H1 (cell line): Measurements from ENCODE around the gene SMYD5. TPM values are rescaled to one million over a fixed set of nuclear protein-coding genes. Genes with fewer than 3 reads are reported as not detected.

Source experiments
- CTCF ChIA-PET: fragments of 300-600 bp; sonication (Branson Sonifier 250); formaldehyde crosslinking; loops from one replicate; lab custom pipeline; 2021; ENCODE audit not compliant: partially characterized antibody; lab: Charles Lee
- POLR2A ChIA-PET: fragments of 300-600 bp; sonication (Branson Sonifier 250); formaldehyde crosslinking; loops from one replicate; lab custom pipeline; 2021; ENCODE audit warnings: inconsistent platforms; ENCODE audit not compliant: partially characterized antibody; lab: Charles Lee
- DNase-seq, 2 experiments: peaks; one replicate each; pipeline versions ENCODE4 v3.0.0 to v3.0.0-alpha.2; 2010 to 2022; ENCODE audit warnings: low spot score in 2 of 2, low read depth in 1 of 2, mixed read lengths in 1 of 2
- FAIRE-seq: peaks from 2 replicates; lab custom pipeline; 2011; peaks lifted over from hg19 to GRCh38; lab: Jason Lieb, UNC
- H2AFZ ChIP-seq: 2 replicates; pipeline ENCODE4 v1.8.1; 2012; ENCODE audit warnings: low read length, inconsistent platforms
- H2AK5ac ChIP-seq: 2 replicates; pipeline ENCODE4 v1.6.1; 2013; ENCODE audit warnings: low read depth, low read length
- H2BK120ac ChIP-seq: replicated peaks from 2 replicates; pipeline ENCODE3; 2013; ENCODE audit warnings: low read depth, low read length, inconsistent platforms
- H2BK12ac ChIP-seq: 2 replicates; pipeline ENCODE4 v1.6.1; 2013; ENCODE audit warnings: low read depth, low read length
- H2BK15ac ChIP-seq: 2 replicates; pipeline ENCODE4 v1.6.1; 2013; ENCODE audit warnings: low read length
- H2BK20ac ChIP-seq: 2 replicates; pipeline ENCODE4 v1.6.1; 2013; ENCODE audit warnings: low read length
- H2BK5ac ChIP-seq: 2 replicates; pipeline ENCODE4 v1.6.1; 2013; ENCODE audit warnings: low read depth, low read length
- H3K14ac ChIP-seq: 2 replicates; pipeline ENCODE4 v1.6.1; 2013; ENCODE audit warnings: inconsistent platforms; ENCODE audit not compliant: insufficient read length
- H3K18ac ChIP-seq: 2 replicates; pipeline ENCODE4 v1.6.1; 2013; ENCODE audit warnings: low read length; ENCODE audit errors: extremely low read depth
- H3K23ac ChIP-seq: 2 replicates; pipeline ENCODE4 v1.6.1; 2013; ENCODE audit warnings: inconsistent platforms; ENCODE audit not compliant: insufficient read length
- H3K23me2 ChIP-seq: 2 replicates; pipeline ENCODE4 v1.6.1; 2013; ENCODE audit warnings: low read depth, low read length
- H3K27ac ChIP-seq: 2 replicates; pipeline ENCODE4 v1.6.1; 2011; ENCODE audit warnings: low read depth, low read length, inconsistent platforms
- H3K27me3 ChIP-seq, 4 experiments: replicated peaks in 1 of 4; 1 replicate in 1 of 4; 2 replicates in 3 of 4; pipeline versions ENCODE4 v1.6.1 to v1.8.1; 2011 to 2013; ENCODE audit warnings: low read length in 3 of 4, mild to moderate bottlenecking in 3 of 4, inconsistent platforms in 2 of 4, mixed read lengths in 2 of 4, moderate library complexity in 1 of 4; ENCODE audit not compliant: control insufficient read depth in 3 of 4, insufficient read depth in 3 of 4; ENCODE audit errors: extremely low read depth in 1 of 4
- H3K36me3 ChIP-seq, 4 experiments: 2 replicates each; pipeline versions ENCODE4 v1.6.1 to v1.8.1; 2011 to 2013; ENCODE audit warnings: mild to moderate bottlenecking in 4 of 4, low read length in 3 of 4, moderate library complexity in 2 of 4, control low read depth in 1 of 4, inconsistent platforms in 1 of 4; ENCODE audit not compliant: insufficient read depth in 4 of 4, control insufficient read depth in 2 of 4
- H3K4ac ChIP-seq: replicated peaks from 2 replicates; pipeline ENCODE3; 2013; ENCODE audit warnings: low read length, low read depth, mixed read lengths, inconsistent platforms; ENCODE audit not compliant: insufficient read length
- H3K4me1 ChIP-seq, 4 experiments: replicated peaks in 1 of 4; 1 replicate in 1 of 4; 2 replicates in 3 of 4; pipeline versions ENCODE4 v1.6.1 to v1.8.1; 2011 to 2013; ENCODE audit warnings: low read length in 3 of 4, inconsistent platforms in 2 of 4, mixed read lengths in 1 of 4; ENCODE audit not compliant: insufficient read depth in 4 of 4, control insufficient read depth in 3 of 4
- H3K4me2 ChIP-seq, 2 experiments: 2 replicates each; pipeline versions ENCODE4 v1.6.1 to v1.8.1; 2011 to 2013; ENCODE audit warnings: low read depth in 2 of 2, low read length in 2 of 2, control low read depth in 1 of 2, inconsistent platforms in 1 of 2, mild to moderate bottlenecking in 1 of 2; ENCODE audit not compliant: insufficient read depth in 1 of 2
- H3K4me3 ChIP-seq, 4 experiments: fragments of 200-600, 300-600 bp in 1 of 4; sonication (generic), shearing (Covaris generic), sonication (Bioruptor Twin) in 1 of 4; 2 replicates each; pipeline versions ENCODE4 v1.5.1 to v1.8.1; 2011 to 2016; ENCODE audit warnings: low read length in 4 of 4, low read depth in 3 of 4, control low read depth in 2 of 4, inconsistent platforms in 2 of 4, mild to moderate bottlenecking in 2 of 4, mixed read lengths in 1 of 4, moderate library complexity in 1 of 4; ENCODE audit not compliant: insufficient read depth in 2 of 4; ENCODE audit errors: extremely low read depth in 1 of 4
- H3K56ac ChIP-seq: replicated peaks from 2 replicates; pipeline ENCODE3; 2013; ENCODE audit warnings: low read depth, mild to moderate bottlenecking, mixed read lengths, low read length, inconsistent platforms; ENCODE audit not compliant: insufficient read length
- H3K79me1 ChIP-seq: 2 replicates; pipeline ENCODE4 v1.6.1; 2013; ENCODE audit warnings: low read depth, low read length, control low read depth
- H3K79me2 ChIP-seq, 2 experiments: 2 replicates each; pipeline versions ENCODE4 v1.6.1 to v1.8.1; 2012 to 2013; ENCODE audit warnings: low read length in 2 of 2, mild to moderate bottlenecking in 2 of 2, inconsistent platforms in 1 of 2; ENCODE audit not compliant: insufficient read depth in 2 of 2, control insufficient read depth in 1 of 2
- H3K9ac ChIP-seq, 4 experiments: replicated peaks in 1 of 4; 1 replicate in 1 of 4; 2 replicates in 3 of 4; pipeline versions ENCODE4 v1.6.1 to v1.8.1; 2011 to 2013; ENCODE audit warnings: low read depth in 3 of 4, low read length in 3 of 4, control low read depth in 2 of 4, mild to moderate bottlenecking in 2 of 4, moderate library complexity in 2 of 4, inconsistent platforms in 1 of 4; ENCODE audit errors: extremely low read depth in 1 of 4
- H3K9me3 ChIP-seq, 2 experiments: 2 replicates each; pipeline versions ENCODE4 v1.6.1 to v1.8.1; 2012 to 2013; ENCODE audit warnings: mild to moderate bottlenecking in 2 of 2, moderate library complexity in 2 of 2, control low read depth in 1 of 2, inconsistent platforms in 1 of 2, low read depth in 1 of 2, low read length in 1 of 2, mixed read lengths in 1 of 2; ENCODE audit not compliant: insufficient read depth in 2 of 2
- H4K20me1 ChIP-seq, 2 experiments: replicated peaks in 1 of 2; 2 replicates each; pipeline versions ENCODE3 to v1.8.1; 2011 to 2013; ENCODE audit warnings: inconsistent platforms in 2 of 2, low read length in 2 of 2, mild to moderate bottlenecking in 1 of 2; ENCODE audit not compliant: insufficient read depth in 2 of 2, control insufficient read depth in 1 of 2
- H4K5ac ChIP-seq: 2 replicates; pipeline ENCODE4 v1.6.1; 2013; ENCODE audit warnings: low read length, low read depth, mixed read lengths, inconsistent platforms; ENCODE audit not compliant: insufficient read length
- H4K8ac ChIP-seq: 2 replicates; pipeline ENCODE4 v1.8.0; 2013; ENCODE audit warnings: mild to moderate bottlenecking, moderate library complexity, low read length, inconsistent platforms; ENCODE audit not compliant: insufficient read depth; ENCODE audit errors: extremely low read depth
- H4K91ac ChIP-seq: replicated peaks from 2 replicates; pipeline ENCODE3; 2013; ENCODE audit warnings: low read length, mixed read lengths, inconsistent platforms; ENCODE audit not compliant: insufficient read length
- ASH2L ChIP-seq: fragments of 200-600, 300-600 bp; sonication (generic); IDR thresholded peaks from one replicate; pipeline ENCODE4 v1.7.1; 2017; ENCODE audit warnings: low read length
- CHD2 ChIP-seq: IDR thresholded peaks from 2 replicates; pipeline ENCODE4 v1.6.1; 2012; ENCODE audit warnings: low read length, improper control_type of control experiment
- CREB1 ChIP-seq: IDR thresholded peaks from 2 replicates; pipeline ENCODE4 v1.6.1; 2012; ENCODE audit warnings: inconsistent platforms
- EGR1 ChIP-seq: IDR thresholded peaks from 2 replicates; pipeline ENCODE4 v1.6.1; 2011; ENCODE audit warnings: low read depth, low read length, borderline replicate concordance
- GTF2F1 ChIP-seq: IDR thresholded peaks from 2 replicates; pipeline ENCODE4 v1.6.1; 2012; ENCODE audit warnings: low read depth, low read length, improper control_type of control experiment, borderline replicate concordance
- NANOG ChIP-seq: IDR thresholded peaks from 2 replicates; pipeline ENCODE4 v1.6.1; 2011; ENCODE audit warnings: low read length, low read depth, mild to moderate bottlenecking, inconsistent platforms; ENCODE audit not compliant: insufficient read depth, poor library complexity, severe bottlenecking
- RBBP5 ChIP-seq: IDR thresholded peaks from 2 replicates; pipeline ENCODE4 v1.7.1; 2012; ENCODE audit warnings: low read depth, mild to moderate bottlenecking, inconsistent platforms, low read length, moderate library complexity, borderline replicate concordance
- SP2 ChIP-seq: IDR thresholded peaks from 2 replicates; pipeline ENCODE4 v1.6.1; 2012; ENCODE audit warnings: mild to moderate bottlenecking, low read length, inconsistent platforms
- TAF7 ChIP-seq: optimal IDR thresholded peaks from 2 replicates; pipeline ENCODE3; 2011; ENCODE audit warnings: low read depth, mild to moderate bottlenecking, inconsistent platforms, low read length, moderate library complexity, borderline replicate concordance
- TCF12 ChIP-seq: IDR thresholded peaks from 2 replicates; pipeline ENCODE4 v1.6.1; 2011; ENCODE audit warnings: low read depth, mild to moderate bottlenecking, low read length
- USF2 ChIP-seq: IDR thresholded peaks from 2 replicates; pipeline ENCODE4 v1.6.1; 2011; ENCODE audit warnings: low read length, improper control_type of control experiment
- WGBS, 2 experiments: shearing (Covaris generic) in 1 of 2; methylation state at CpG; one replicate each; pipeline versions ENCODE4 v1.1.6 to v1.1.7; 2013 to 2015; ENCODE audit warnings: low lambda C conversion rate in 2 of 2, mixed read lengths in 2 of 2, inconsistent platforms in 1 of 2, low coverage in 1 of 2, missing lambda C conversion rate in 1 of 2; ENCODE audit not compliant: insufficient replicate concordance in 2 of 2, insufficient coverage in 1 of 2, insufficient read length in 1 of 2; ENCODE audit errors: extremely low coverage in 1 of 2, missing lambda C conversion rate in 1 of 2; 5-methylcytosine and 5-hydroxymethylcytosine counted together
- polyA plus RNA-seq, 7 experiments: library from polyadenylated mRNA; depleted of rRNA in 3 of 7; stranded (reverse) in 5 of 7; unstranded in 2 of 7; fragments of >200 nt in 5 of 7; fragments of 200-250 nt in 2 of 7; gene quantifications; 1 replicate in 5 of 7; 2 replicates in 1 of 7; 4 replicates in 1 of 7; pipeline versions ENCODE4 v1.2.1 to v1.2.3, GENCODE V29; 2011 to 2013; ENCODE audit warnings: missing spikeins in 2 of 7, mixed read lengths in 2 of 7
- total RNA-seq: library from RNA; stranded (reverse); fragmentation: NEBNext Ultra II Directional; extraction: Animal tissue kit (Norgen Biotek cat#: 25700); gene quantifications from 2 replicates; pipeline ENCODE4 v1.2.1, GENCODE V29; 2021

Gene SMYD5
- total and polyA plus RNA-seq, 2 of the 8 experiments (the other 6 are each of a cell fraction or from before 2014, with no cell fraction given): 35.2 to 56.7 TPM

DNA sequence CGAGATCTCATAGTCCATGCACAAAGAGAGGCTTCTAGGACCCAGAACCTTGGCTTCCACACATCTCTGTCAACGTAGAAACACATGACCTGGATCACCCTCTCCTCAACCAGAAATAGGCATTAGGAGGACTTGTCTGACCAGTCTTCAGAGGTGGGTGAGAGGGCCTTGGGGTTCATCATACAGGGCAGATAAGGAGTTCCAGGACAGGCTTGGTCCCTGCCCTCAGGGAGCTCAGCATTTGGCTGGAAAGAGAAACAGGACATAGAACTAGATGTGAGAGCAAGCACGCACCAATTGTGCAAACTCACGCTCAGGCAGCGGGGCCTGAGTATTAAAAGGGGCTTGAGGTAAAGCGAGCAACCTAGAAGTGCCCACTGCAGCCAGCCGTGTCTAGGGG is 40.3 kb upstream of the SMYD5 start:
- CTCF ChIA-PET: interaction anchor here (1.0 to 6.5 kb wide), 6 partner anchors 9 to 280 kb away, joined by 3 to 92 read pairs (median 17); partner anchors contain the start of gene SMYD5
- no peaks in the 10 kb centered on the region for H3K36me3 ChIP-seq
- H4K20me1 ChIP-seq: peaks cover 4 to 6% of the 10 kb centered on the region in 2 experiments
- H2AFZ ChIP-seq: no peak overlapping the region
- no peak overlapping the region for H3K14ac ChIP-seq
- WGBS, 2 experiments: 92% methylated on average over 7 of the region's 7 CpGs; no CpG with 5 or more reads in 1 of the 2 experiments
- peaks cover 2 to 23% (median 11%) of the 10 kb centered on the region in 4 experiments; a peak in 6 of 7 replicates for H3K4me1 ChIP-seq
- H2BK20ac ChIP-seq: no peak overlapping the region
- H3K4me2 ChIP-seq: no peak overlapping the region
- H3K23ac ChIP-seq: no peak overlapping the region
- no peak overlapping the region for H2BK120ac ChIP-seq
- H4K5ac ChIP-seq: no peak overlapping the region
- FAIRE-seq (no peak), DNase-seq (no peak)
- no peak overlapping the region for H4K8ac ChIP-seq
- no peaks in the 10 kb centered on the region for H3K79me2 ChIP-seq
- no peak overlapping the region for H2BK5ac ChIP-seq
- H3K79me1 ChIP-seq: no peaks in the 10 kb centered on the region
- peaks cover 23% of the 10 kb centered on the region; the same call in 1 of the 2 replicates for H3K23me2 ChIP-seq
- H3K18ac ChIP-seq: no peak overlapping the region
- no peak overlapping the region for H2BK15ac ChIP-seq
- peak overlapping the region; percentile 44; the same call in 1 of the 2 replicates for H2AK5ac ChIP-seq
- H3K9me3 ChIP-seq: no peaks in the 10 kb centered on the region
- POLR2A ChIA-PET: no interaction called here
- H3K27ac ChIP-seq: no peak overlapping the region
- no peak overlapping the region for H3K4ac ChIP-seq
- H3K56ac ChIP-seq: no peak overlapping the region
- H3K4me3 ChIP-seq: no peak overlapping the region
- H3K9ac ChIP-seq: no peak overlapping the region
- TF ChIP-seq RBBP5 (no peak), NANOG (no peak), CREB1 (no peak), USF2 (no peak), GTF2F1 (no peak), TAF7 (no peak), TCF12 (no peak), SP2 (no peak), EGR1 (no peak), CHD2 (no peak), ASH2L (no peak)
- H2BK12ac ChIP-seq: peak overlapping the region; percentile 63; the same call in 1 of the 2 replicates
- peaks cover 22 to 48% (median 45%) of the 10 kb centered on the region in 4 experiments for H3K27me3 ChIP-seq
- H4K91ac ChIP-seq: no peak overlapping the region
